GM12873 (cell line): ENCODE results near the gene MOB1B.

Source experiments
- TF ChIP-seq, protein P1 (sequence below): IDR thresholded peaks from 2 replicates; pipeline ENCODE4 v1.5.1; 2012; ENCODE audit warnings: low read depth, mild to moderate bottlenecking, moderate library complexity, low read length, control low read depth; ENCODE audit not compliant: insufficient read depth; ENCODE audit errors: missing control alignments

MOB1B gene

GRCh38 chr4:70992391-70992881, 90.3 kb downstream of the MOB1B start:
- TF ChIP-seq, protein P1, sequence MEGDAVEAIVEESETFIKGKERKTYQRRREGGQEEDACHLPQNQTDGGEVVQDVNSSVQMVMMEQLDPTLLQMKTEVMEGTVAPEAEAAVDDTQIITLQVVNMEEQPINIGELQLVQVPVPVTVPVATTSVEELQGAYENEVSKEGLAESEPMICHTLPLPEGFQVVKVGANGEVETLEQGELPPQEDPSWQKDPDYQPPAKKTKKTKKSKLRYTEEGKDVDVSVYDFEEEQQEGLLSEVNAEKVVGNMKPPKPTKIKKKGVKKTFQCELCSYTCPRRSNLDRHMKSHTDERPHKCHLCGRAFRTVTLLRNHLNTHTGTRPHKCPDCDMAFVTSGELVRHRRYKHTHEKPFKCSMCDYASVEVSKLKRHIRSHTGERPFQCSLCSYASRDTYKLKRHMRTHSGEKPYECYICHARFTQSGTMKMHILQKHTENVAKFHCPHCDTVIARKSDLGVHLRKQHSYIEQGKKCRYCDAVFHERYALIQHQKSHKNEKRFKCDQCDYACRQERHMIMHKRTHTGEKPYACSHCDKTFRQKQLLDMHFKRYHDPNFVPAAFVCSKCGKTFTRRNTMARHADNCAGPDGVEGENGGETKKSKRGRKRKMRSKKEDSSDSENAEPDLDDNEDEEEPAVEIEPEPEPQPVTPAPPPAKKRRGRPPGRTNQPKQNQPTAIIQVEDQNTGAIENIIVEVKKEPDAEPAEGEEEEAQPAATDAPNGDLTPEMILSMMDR = no peak

GRCh38 chr4:70993181-70994068, 91.3 kb downstream of the MOB1B start, which contains the start of gene DCK:
TSS of gene DCK (plus strand) at chr4:70993649. CDS start at chr4:70993836, 187 bp downstream.
- TF ChIP-seq, protein P1 = no peak

DNA sequence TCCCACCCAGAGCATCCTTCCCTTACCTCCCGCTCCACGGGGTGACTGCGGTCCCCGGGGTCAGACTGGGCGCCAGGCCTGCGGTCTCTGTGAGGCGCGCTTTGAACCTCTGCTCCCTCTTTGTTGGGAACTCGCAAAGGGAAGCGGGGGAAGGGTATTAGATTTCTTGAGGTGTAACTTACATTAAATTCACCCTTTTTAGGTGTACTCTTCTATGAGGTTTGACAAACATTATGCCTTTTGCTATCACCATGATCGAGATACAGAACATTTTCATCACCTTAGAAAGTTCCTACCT, 91.8 kb downstream of the MOB1B start:
- TF ChIP-seq, protein P1 = no peak

DNA sequence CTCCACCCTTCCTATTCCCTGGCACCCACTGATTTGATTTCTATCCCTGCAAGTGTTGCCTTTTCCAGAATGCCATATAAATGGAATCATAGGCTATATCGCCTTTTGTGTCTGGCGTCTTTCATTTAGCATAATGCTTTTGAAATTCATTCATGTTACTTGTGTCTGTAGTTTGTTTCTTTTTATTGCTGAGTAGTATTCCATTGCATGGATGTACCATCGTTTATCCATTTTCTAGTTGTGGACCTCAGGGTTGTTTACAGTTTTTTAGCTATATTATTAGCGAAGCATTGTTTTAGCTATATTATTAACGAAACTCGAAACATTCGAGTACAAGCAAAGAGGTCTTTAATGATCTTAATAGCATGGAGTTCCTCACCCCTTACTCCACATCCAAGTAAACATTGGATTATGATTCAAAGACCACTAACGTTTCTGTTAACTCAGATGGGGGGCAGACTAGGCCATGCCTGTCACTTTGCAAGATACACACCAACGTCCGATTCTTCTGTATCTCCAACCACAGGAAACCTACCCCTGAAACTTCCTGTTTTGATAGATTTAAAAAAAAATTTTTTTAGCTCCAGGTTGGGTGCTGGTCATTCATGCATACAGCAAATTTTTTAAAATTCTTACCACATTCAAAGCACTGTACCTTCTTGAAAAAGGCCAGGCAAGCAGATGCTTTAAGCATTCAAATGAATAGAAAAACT, 92.4 kb downstream of the MOB1B start:
- TF ChIP-seq, protein P1 = no peak

- TF ChIP-seq, protein P1 = no peak
These were observed 93.8 kb downstream of the MOB1B start for GRCh38 chr4:70996018-70996360.

- TF ChIP-seq, protein P1 = no peak
These were observed 94.9 kb downstream of the MOB1B start for GRCh38 chr4:70997036-70997435.

DNA sequence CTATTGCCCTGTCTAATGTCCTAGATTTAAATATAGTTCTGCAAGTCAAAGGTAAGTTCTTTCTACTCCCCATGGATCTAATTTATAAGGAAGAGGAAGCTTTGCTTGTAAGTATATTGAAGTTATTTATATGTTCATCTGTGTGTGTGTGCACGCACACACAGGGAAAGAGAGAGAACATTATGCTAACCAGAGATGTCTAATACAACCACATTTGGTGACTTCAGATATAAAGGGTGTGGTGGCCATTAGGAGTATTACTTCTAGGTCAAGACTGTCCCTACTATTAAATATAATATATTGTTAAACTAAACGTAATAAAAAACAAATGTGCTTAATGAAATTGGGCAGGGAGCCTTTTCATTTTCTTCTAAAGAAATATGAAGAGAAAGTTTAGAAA, 95.4 kb downstream of the MOB1B start:
- TF ChIP-seq, protein P1 = no peak
